ENCODE results near the gene POLH.
"Not testable (repeated sequence)": the region's sequence is repeated elsewhere in the genome, so short reads cannot be mapped to it uniquely, and the experiment has no call there.

DNA sequence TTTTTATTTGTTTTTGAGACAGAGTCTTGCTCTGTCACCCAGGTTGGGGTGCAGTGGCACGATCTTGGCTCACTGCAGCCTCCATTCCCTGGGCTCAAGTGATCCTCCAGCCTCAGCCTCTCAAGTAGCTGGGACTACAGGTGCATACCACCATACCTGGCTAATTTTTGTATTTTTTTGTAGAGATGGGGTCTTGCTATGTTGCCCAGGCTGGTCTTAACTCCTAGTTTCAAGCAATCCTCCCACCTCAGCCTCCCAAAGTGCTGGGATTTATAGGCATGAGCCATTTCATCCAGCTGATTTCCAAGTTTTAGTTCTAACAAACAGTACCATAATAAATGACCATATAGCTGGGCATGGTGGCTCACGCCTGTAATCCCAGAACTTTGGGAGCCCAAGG lies 76.8 kb downstream of the POLH start:
- not testable (repeated sequence) for TF ChIP-seq MBD2 (IDR thresholded peaks at IDR 0.05; ENCODE audit: borderline replicate concordance, low read depth); ZFX (CRISPR knock-in tag; IDR thresholded peaks at IDR 0.05); ZNF764 (CRISPR knock-in tag; IDR thresholded peaks at IDR 0.05; ENCODE audit: low read depth); MTF1 (CRISPR knock-in tag; IDR thresholded peaks at IDR 0.05; ENCODE audit: borderline replicate concordance); PHB2 (IDR thresholded peaks at IDR 0.05; ENCODE audit: low read depth); JUN (IDR thresholded peaks at IDR 0.05; ENCODE audit: borderline replicate concordance, low read depth, low read length); JUN (CRISPR knock-in tag; IDR thresholded peaks at IDR 0.05; ENCODE audit: borderline replicate concordance)
- TF ChIP-seq, protein P1, sequence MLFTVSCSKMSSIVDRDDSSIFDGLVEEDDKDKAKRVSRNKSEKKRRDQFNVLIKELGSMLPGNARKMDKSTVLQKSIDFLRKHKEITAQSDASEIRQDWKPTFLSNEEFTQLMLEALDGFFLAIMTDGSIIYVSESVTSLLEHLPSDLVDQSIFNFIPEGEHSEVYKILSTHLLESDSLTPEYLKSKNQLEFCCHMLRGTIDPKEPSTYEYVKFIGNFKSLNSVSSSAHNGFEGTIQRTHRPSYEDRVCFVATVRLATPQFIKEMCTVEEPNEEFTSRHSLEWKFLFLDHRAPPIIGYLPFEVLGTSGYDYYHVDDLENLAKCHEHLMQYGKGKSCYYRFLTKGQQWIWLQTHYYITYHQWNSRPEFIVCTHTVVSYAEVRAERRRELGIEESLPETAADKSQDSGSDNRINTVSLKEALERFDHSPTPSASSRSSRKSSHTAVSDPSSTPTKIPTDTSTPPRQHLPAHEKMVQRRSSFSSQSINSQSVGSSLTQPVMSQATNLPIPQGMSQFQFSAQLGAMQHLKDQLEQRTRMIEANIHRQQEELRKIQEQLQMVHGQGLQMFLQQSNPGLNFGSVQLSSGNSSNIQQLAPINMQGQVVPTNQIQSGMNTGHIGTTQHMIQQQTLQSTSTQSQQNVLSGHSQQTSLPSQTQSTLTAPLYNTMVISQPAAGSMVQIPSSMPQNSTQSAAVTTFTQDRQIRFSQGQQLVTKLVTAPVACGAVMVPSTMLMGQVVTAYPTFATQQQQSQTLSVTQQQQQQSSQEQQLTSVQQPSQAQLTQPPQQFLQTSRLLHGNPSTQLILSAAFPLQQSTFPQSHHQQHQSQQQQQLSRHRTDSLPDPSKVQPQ (CRISPR knock-in tag; IDR thresholded peaks at IDR 0.05; ENCODE audit: borderline replicate concordance): not testable (repeated sequence)
